ENCODE measurements around the gene RS1. TPM values are rescaled to one million over a fixed set of nuclear protein-coding genes. Genes with fewer than 3 reads are reported as not detected.

The RS1 gene
- total and polyA plus RNA-seq, 9 donors = not detected

- Histone ChIP-seq H3K27me3 (no peaks in the 10 kb centered on the region), H3K36me3 (no peaks in the 10 kb centered on the region), H3K9me3 (no peaks in the 10 kb centered on the region), H3K27ac (no peak overlapping the region), H3K4me1 (ENCODE audit: insufficient read depth) (no peaks in the 10 kb centered on the region), H3K4me3 (no peak overlapping the region)
- DNase-seq = no peak
- TF ChIP-seq POLR2A (IDR thresholded peaks at IDR 0.05) (no peak), CTCF (IDR thresholded peaks at IDR 0.05) (no peak), EP300 (IDR thresholded peaks at IDR 0.05) (no peak)
- intact Hi-C loops (cut with DNase I) = no loop called here
- 84 to 86% (median 85%) methylated on average over 7 of the region's 7 CpGs for WGBS, 3 donors
Observed at GRCh38 chrX:18687856-18688495, 16.1 kb upstream of the RS1 start.

DNA sequence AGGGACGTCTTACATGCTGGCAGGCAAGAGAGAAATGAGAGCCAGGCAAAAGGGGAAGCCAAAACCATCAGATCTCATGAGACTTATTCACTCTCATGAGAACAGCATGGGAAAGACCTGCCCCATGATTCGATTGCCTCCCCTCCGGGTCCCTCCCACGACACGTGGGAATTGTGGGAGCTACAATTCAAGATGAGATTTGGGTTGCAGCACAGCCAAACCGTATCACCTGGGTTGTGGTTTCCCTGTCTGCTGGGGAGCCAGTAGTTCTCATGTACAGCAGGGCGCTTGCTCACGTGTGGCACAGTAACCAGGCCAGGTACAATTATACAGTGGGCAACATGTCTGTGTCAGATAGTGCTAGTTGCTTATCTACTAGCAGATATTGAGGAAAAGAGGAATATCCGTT is 11.1 kb upstream of the RS1 start:
- no peak for TF ChIP-seq EP300 (IDR thresholded peaks at IDR 0.05)
- TF ChIP-seq POLR2A (IDR thresholded peaks at IDR 0.05) = no peak
- TF ChIP-seq CTCF (IDR thresholded peaks at IDR 0.05) = no peak
- intact Hi-C loops (cut with DNase I) = no loop called here
- H3K27ac ChIP-seq = no peak overlapping the region
- H3K9me3 ChIP-seq = no peaks in the 10 kb centered on the region
- DNase-seq = no peak
- 70 to 77% (median 71%) methylated on average over 9 of the region's 9 CpGs for WGBS, 3 donors
- no peaks in the 10 kb centered on the region for H3K36me3 ChIP-seq
- H3K4me3 ChIP-seq = no peak overlapping the region
- H3K27me3 ChIP-seq = no peaks in the 10 kb centered on the region
- H3K4me1 ChIP-seq (ENCODE audit: insufficient read depth) = no peaks in the 10 kb centered on the region

DNA sequence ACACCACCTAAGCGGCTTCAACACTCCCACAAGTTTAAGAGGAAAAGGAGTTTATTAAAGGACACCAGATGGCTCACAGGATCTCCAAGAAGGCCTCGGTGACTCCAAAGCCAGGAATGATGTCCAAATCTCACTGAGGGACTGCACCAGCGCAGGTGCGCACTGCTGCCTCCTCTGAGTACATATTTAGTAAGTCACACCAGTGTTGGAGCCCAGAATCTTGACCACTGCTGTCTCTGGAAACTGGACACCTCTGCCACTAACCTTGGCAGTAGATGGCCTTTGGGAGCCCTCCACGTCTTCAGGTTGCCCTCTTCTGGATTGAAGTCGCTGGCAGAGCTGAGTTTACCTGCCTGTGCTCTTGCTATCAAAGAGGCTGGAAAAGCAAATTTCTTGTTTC is 10.1 kb upstream of the RS1 start:
- intact Hi-C loops (cut with DNase I) = no loop called here
- no peaks in the 10 kb centered on the region for H3K4me1 ChIP-seq (ENCODE audit: insufficient read depth)
- no peak overlapping the region for H3K4me3 ChIP-seq
- DNase-seq = no peak
- no peak overlapping the region for H3K27ac ChIP-seq
- no peaks in the 10 kb centered on the region for H3K27me3 ChIP-seq
- TF ChIP-seq CTCF (IDR thresholded peaks at IDR 0.05) (no peak), POLR2A (IDR thresholded peaks at IDR 0.05) (no peak), EP300 (IDR thresholded peaks at IDR 0.05) (no peak)
- no peaks in the 10 kb centered on the region for H3K36me3 ChIP-seq
- no peaks in the 10 kb centered on the region for H3K9me3 ChIP-seq
- WGBS, 3 donors = 74 to 90% (median 75%) methylated on average over 6 of the region's 6 CpGs

- TF ChIP-seq EP300 (IDR thresholded peaks at IDR 0.05) = no peak
- TF ChIP-seq CTCF (IDR thresholded peaks at IDR 0.05) = no peak
- Histone ChIP-seq H3K9me3 (no peaks in the 10 kb centered on the region), H3K27me3 (no peaks in the 10 kb centered on the region), H3K36me3 (no peaks in the 10 kb centered on the region), H3K27ac (no peak overlapping the region), H3K4me3 (no peak overlapping the region), H3K4me1 (ENCODE audit: insufficient read depth) (no peaks in the 10 kb centered on the region)
- 82 to 85% (median 83%) methylated on average over 17 of the region's 17 CpGs for WGBS, 3 donors
- DNase-seq = no peak
- intact Hi-C loops (cut with DNase I) = loop anchor here in 2 of 4 donors (10.0 kb wide), 2 partner anchors 217 to 283 kb away; no protein-coding TSS in a partner anchor
Observed at GRCh38 chrX:18677161-18677869, 5.4 kb upstream of the RS1 start.

Data from ovary (tissue), 9 donors.